ENCODE results near the gene BLVRA. TPM values are rescaled to one million over a fixed set of nuclear protein-coding genes. Genes with fewer than 3 reads are reported as not detected.

BLVRA gene
- total and polyA plus RNA-seq, 5 donors from 2014 or later: 25.9 to 76.3 (median 42.6) TPM

GRCh38 chr7:43847496-43847895, 89.0 kb downstream of the BLVRA start:
- Mint-ChIP-seq H3K27me3 (peaks cover 9% of the 10 kb centered on the region), H3K4me3 (no peak overlapping the region), H3K27ac (no peak overlapping the region), H3K4me1 (no peaks in the 10 kb centered on the region), H3K36me3 (no peaks in the 10 kb centered on the region), H3K9me3 (no peaks in the 10 kb centered on the region)
- Histone ChIP-seq H3K9me3 (ENCODE audit: control insufficient read depth in 2 of 2, low read length in 2 of 2) (no peaks in the 10 kb centered on the region), H3K4me3 (ENCODE audit: low read depth, low read length) (no peak overlapping the region), H3K27me3 (ENCODE audit: control insufficient read depth, insufficient read depth, low read length) (no peaks in the 10 kb centered on the region), H3K36me3 (ENCODE audit: control insufficient read depth, insufficient read depth, low read length) (no peaks in the 10 kb centered on the region), H3K27ac (ENCODE audit: insufficient read depth, low read length, poor library complexity, severe bottlenecking) (no peak overlapping the region), H3K4me1 (ENCODE audit: control insufficient read depth, insufficient read depth, low read length, poor library complexity, severe bottlenecking) (no peaks in the 10 kb centered on the region)
- ATAC-seq (ENCODE audit: low read depth in 2 of 2) (no peak), DNase-seq (no peak)

- Histone ChIP-seq H3K4me3 (ENCODE audit: low read depth, low read length) (no peak overlapping the region), H3K9me3 (ENCODE audit: control insufficient read depth in 2 of 2, low read length in 2 of 2) (no peaks in the 10 kb centered on the region), H3K36me3 (ENCODE audit: control insufficient read depth, insufficient read depth, low read length) (no peaks in the 10 kb centered on the region), H3K4me1 (ENCODE audit: control insufficient read depth, insufficient read depth, low read length, poor library complexity, severe bottlenecking) (no peaks in the 10 kb centered on the region), H3K27me3 (ENCODE audit: control insufficient read depth, insufficient read depth, low read length) (no peaks in the 10 kb centered on the region), H3K27ac (ENCODE audit: insufficient read depth, low read length, poor library complexity, severe bottlenecking) (no peak overlapping the region)
- Mint-ChIP-seq H3K9me3 (no peaks in the 10 kb centered on the region), H3K4me1 (no peaks in the 10 kb centered on the region), H3K27me3 (peaks cover 4% of the 10 kb centered on the region), H3K27ac (no peak overlapping the region), H3K36me3 (no peaks in the 10 kb centered on the region), H3K4me3 (no peak overlapping the region)
- DNase-seq (no peak), ATAC-seq (ENCODE audit: low read depth in 2 of 2) (no peak)
Observed at GRCh38 chr7:43849047-43849446, 90.6 kb downstream of the BLVRA start.

GRCh38 chr7:43850348-43851116, 92.1 kb downstream of the BLVRA start:
- Histone ChIP-seq H3K4me3 (ENCODE audit: low read depth, low read length) (no peak overlapping the region), H3K27me3 (ENCODE audit: control insufficient read depth, insufficient read depth, low read length) (no peaks in the 10 kb centered on the region), H3K36me3 (ENCODE audit: control insufficient read depth, insufficient read depth, low read length) (no peaks in the 10 kb centered on the region), H3K4me1 (ENCODE audit: control insufficient read depth, insufficient read depth, low read length, poor library complexity, severe bottlenecking) (no peaks in the 10 kb centered on the region), H3K9me3 (ENCODE audit: control insufficient read depth in 2 of 2, low read length in 2 of 2) (no peaks in the 10 kb centered on the region), H3K27ac (ENCODE audit: insufficient read depth, low read length, poor library complexity, severe bottlenecking) (no peak overlapping the region)
- Mint-ChIP-seq H3K9me3 (peaks cover 0 to 2% (median 0%) of the 10 kb centered on the region in 7 donors), H3K4me1 (no peaks in the 10 kb centered on the region), H3K36me3 (no peaks in the 10 kb centered on the region), H3K27me3 (peaks cover 4% of the 10 kb centered on the region), H3K4me3 (no peak overlapping the region), H3K27ac (no peak overlapping the region)
- ATAC-seq (ENCODE audit: low read depth in 2 of 2) (no peak), DNase-seq (no peak)

- Histone ChIP-seq H3K36me3 (ENCODE audit: control insufficient read depth, insufficient read depth, low read length) (no peaks in the 10 kb centered on the region), H3K4me3 (ENCODE audit: low read depth, low read length) (no peak overlapping the region), H3K27me3 (ENCODE audit: control insufficient read depth, insufficient read depth, low read length) (no peaks in the 10 kb centered on the region), H3K4me1 (ENCODE audit: control insufficient read depth, insufficient read depth, low read length, poor library complexity, severe bottlenecking) (no peaks in the 10 kb centered on the region), H3K27ac (ENCODE audit: insufficient read depth, low read length, poor library complexity, severe bottlenecking) (no peak overlapping the region), H3K9me3 (ENCODE audit: control insufficient read depth in 2 of 2, low read length in 2 of 2) (no peaks in the 10 kb centered on the region)
- H3K36me3 Mint-ChIP-seq: no peaks in the 10 kb centered on the region
- H3K9me3 Mint-ChIP-seq: peaks cover 0 to 2% (median 0%) of the 10 kb centered on the region in 7 donors
- H3K4me3 Mint-ChIP-seq: no peak overlapping the region
- DNase-seq (no peak), ATAC-seq (ENCODE audit: low read depth in 2 of 2) (no peak)
- peak overlapping the region in 2 of 3 donors; percentile 11 to 50 for H3K27ac Mint-ChIP-seq
- no peaks in the 10 kb centered on the region for H3K4me1 Mint-ChIP-seq
- H3K27me3 Mint-ChIP-seq: peaks cover 4% of the 10 kb centered on the region
Observed at GRCh38 chr7:43851805-43852204, 93.3 kb downstream of the BLVRA start.

GRCh38 chr7:43855176-43855575, 96.7 kb downstream of the BLVRA start:
- H3K36me3 ChIP-seq (ENCODE audit: control insufficient read depth, insufficient read depth, low read length): no peaks in the 10 kb centered on the region
- Mint-ChIP-seq H3K27me3 (peaks cover 4% of the 10 kb centered on the region), H3K27ac (no peak overlapping the region), H3K9me3 (peaks cover 0 to 2% (median 0%) of the 10 kb centered on the region in 7 donors), H3K4me1 (no peaks in the 10 kb centered on the region), H3K36me3 (no peaks in the 10 kb centered on the region), H3K4me3 (no peak overlapping the region)
- H3K9me3 ChIP-seq (ENCODE audit: control insufficient read depth in 2 of 2, low read length in 2 of 2): no peaks in the 10 kb centered on the region
- DNase-seq (no peak), ATAC-seq (ENCODE audit: low read depth in 2 of 2) (no peak)
- H3K27me3 ChIP-seq (ENCODE audit: control insufficient read depth, insufficient read depth, low read length): no peaks in the 10 kb centered on the region
- H3K27ac ChIP-seq (ENCODE audit: insufficient read depth, low read length, poor library complexity, severe bottlenecking): no peak overlapping the region
- H3K4me1 ChIP-seq (ENCODE audit: control insufficient read depth, insufficient read depth, low read length, poor library complexity, severe bottlenecking): no peaks in the 10 kb centered on the region
- no peak overlapping the region for H3K4me3 ChIP-seq (ENCODE audit: low read depth, low read length)

GRCh38 chr7:43856316-43856715, 97.8 kb downstream of the BLVRA start:
- Mint-ChIP-seq H3K4me3 (no peak overlapping the region), H3K36me3 (no peaks in the 10 kb centered on the region), H3K27ac (no peak overlapping the region), H3K9me3 (peaks cover 0 to 2% (median 0%) of the 10 kb centered on the region in 7 donors), H3K4me1 (no peaks in the 10 kb centered on the region), H3K27me3 (peaks cover 8% of the 10 kb centered on the region)
- Histone ChIP-seq H3K27ac (ENCODE audit: insufficient read depth, low read length, poor library complexity, severe bottlenecking) (no peak overlapping the region), H3K9me3 (ENCODE audit: control insufficient read depth in 2 of 2, low read length in 2 of 2) (no peaks in the 10 kb centered on the region), H3K4me3 (ENCODE audit: low read depth, low read length) (no peak overlapping the region), H3K36me3 (ENCODE audit: control insufficient read depth, insufficient read depth, low read length) (no peaks in the 10 kb centered on the region), H3K4me1 (ENCODE audit: control insufficient read depth, insufficient read depth, low read length, poor library complexity, severe bottlenecking) (no peaks in the 10 kb centered on the region), H3K27me3 (ENCODE audit: control insufficient read depth, insufficient read depth, low read length) (no peaks in the 10 kb centered on the region)
- ATAC-seq (ENCODE audit: low read depth in 2 of 2): no peak
- DNase-seq: no peak

Other genes starting within 250 kb of the BLVRA start
- gene STK17A, start 175.6 kb upstream of the BLVRA start, total RNA-seq: 126 TPM
- 100 to 1,000 TPM; 104 to 139 (median 108) TPM for gene STK17A, start 175.6 kb upstream of the BLVRA start, polyA plus RNA-seq
- gene COA1, start 29.2 kb upstream of the BLVRA start, total RNA-seq: 52.9 TPM
- 10 to 100 TPM; 41.3 to 65.8 (median 45.3) TPM for gene COA1, start 29.2 kb upstream of the BLVRA start, polyA plus RNA-seq
- gene MRPS24, start 110.8 kb downstream of the BLVRA start, total RNA-seq: 45.8 TPM
- gene MRPS24, start 110.8 kb downstream of the BLVRA start, polyA plus RNA-seq: 100 to 1,000 TPM; 148 to 179 (median 159) TPM
- 19.2 TPM for gene URGCP, start 147.9 kb downstream of the BLVRA start, total RNA-seq
- gene URGCP, start 147.9 kb downstream of the BLVRA start, polyA plus RNA-seq: 10 to 100 TPM; 14.6 to 31.0 (median 24.0) TPM
- gene UBE2D4, start 167.8 kb downstream of the BLVRA start, total RNA-seq: 11.4 TPM
- gene UBE2D4, start 167.8 kb downstream of the BLVRA start, polyA plus RNA-seq: 10 to 100 TPM; 10.6 to 15.5 (median 13.4) TPM
- gene SPDYE1, start 239.2 kb downstream of the BLVRA start, total RNA-seq: not detected
- gene SPDYE1, start 239.2 kb downstream of the BLVRA start, polyA plus RNA-seq: under 1 TPM; 0.08 to 0.17 (median 0.11) TPM